H1 (cell line): ENCODE results near the gene ARHGAP6. TPM values are rescaled to one million over a fixed set of nuclear protein-coding genes. Genes with fewer than 3 reads are reported as not detected.

ENCODE experiments used
- CTCF ChIA-PET: fragments of 300-600 bp; sonication (Branson Sonifier 250); formaldehyde crosslinking; loops from one replicate; lab custom pipeline; 2021; ENCODE audit not compliant: partially characterized antibody; lab: Charles Lee
- POLR2A ChIA-PET: fragments of 300-600 bp; sonication (Branson Sonifier 250); formaldehyde crosslinking; loops from one replicate; lab custom pipeline; 2021; ENCODE audit warnings: inconsistent platforms; ENCODE audit not compliant: partially characterized antibody; lab: Charles Lee
- DNase-seq, 2 experiments: peaks; one replicate each; pipeline versions ENCODE4 v3.0.0 to v3.0.0-alpha.2; 2010 to 2022; ENCODE audit warnings: low spot score in 2 of 2, low read depth in 1 of 2, mixed read lengths in 1 of 2
- FAIRE-seq: peaks from 2 replicates; lab custom pipeline; 2011; peaks lifted over from hg19 to GRCh38; lab: Jason Lieb, UNC
- H2AFZ ChIP-seq: 2 replicates; pipeline ENCODE4 v1.8.1; 2012; ENCODE audit warnings: low read length, inconsistent platforms
- H2AK5ac ChIP-seq: 2 replicates; pipeline ENCODE4 v1.6.1; 2013; ENCODE audit warnings: low read depth, low read length
- H2BK120ac ChIP-seq: replicated peaks from 2 replicates; pipeline ENCODE3; 2013; ENCODE audit warnings: low read depth, low read length, inconsistent platforms
- H2BK12ac ChIP-seq: 2 replicates; pipeline ENCODE4 v1.6.1; 2013; ENCODE audit warnings: low read depth, low read length
- H2BK15ac ChIP-seq: 2 replicates; pipeline ENCODE4 v1.6.1; 2013; ENCODE audit warnings: low read length
- H2BK20ac ChIP-seq: 2 replicates; pipeline ENCODE4 v1.6.1; 2013; ENCODE audit warnings: low read length
- H2BK5ac ChIP-seq: 2 replicates; pipeline ENCODE4 v1.6.1; 2013; ENCODE audit warnings: low read depth, low read length
- H3K14ac ChIP-seq: 2 replicates; pipeline ENCODE4 v1.6.1; 2013; ENCODE audit warnings: inconsistent platforms; ENCODE audit not compliant: insufficient read length
- H3K18ac ChIP-seq: 2 replicates; pipeline ENCODE4 v1.6.1; 2013; ENCODE audit warnings: low read length; ENCODE audit errors: extremely low read depth
- H3K23ac ChIP-seq: 2 replicates; pipeline ENCODE4 v1.6.1; 2013; ENCODE audit warnings: inconsistent platforms; ENCODE audit not compliant: insufficient read length
- H3K23me2 ChIP-seq: 2 replicates; pipeline ENCODE4 v1.6.1; 2013; ENCODE audit warnings: low read depth, low read length
- H3K27ac ChIP-seq: 2 replicates; pipeline ENCODE4 v1.6.1; 2011; ENCODE audit warnings: low read depth, low read length, inconsistent platforms
- H3K27me3 ChIP-seq, 4 experiments: replicated peaks in 1 of 4; 1 replicate in 1 of 4; 2 replicates in 3 of 4; pipeline versions ENCODE4 v1.6.1 to v1.8.1; 2011 to 2013; ENCODE audit warnings: low read length in 3 of 4, mild to moderate bottlenecking in 3 of 4, inconsistent platforms in 2 of 4, mixed read lengths in 2 of 4, moderate library complexity in 1 of 4; ENCODE audit not compliant: control insufficient read depth in 3 of 4, insufficient read depth in 3 of 4; ENCODE audit errors: extremely low read depth in 1 of 4
- H3K36me3 ChIP-seq, 4 experiments: 2 replicates each; pipeline versions ENCODE4 v1.6.1 to v1.8.1; 2011 to 2013; ENCODE audit warnings: mild to moderate bottlenecking in 4 of 4, low read length in 3 of 4, moderate library complexity in 2 of 4, control low read depth in 1 of 4, inconsistent platforms in 1 of 4; ENCODE audit not compliant: insufficient read depth in 4 of 4, control insufficient read depth in 2 of 4
- H3K4ac ChIP-seq: replicated peaks from 2 replicates; pipeline ENCODE3; 2013; ENCODE audit warnings: low read length, low read depth, mixed read lengths, inconsistent platforms; ENCODE audit not compliant: insufficient read length
- H3K4me1 ChIP-seq, 4 experiments: replicated peaks in 1 of 4; 1 replicate in 1 of 4; 2 replicates in 3 of 4; pipeline versions ENCODE4 v1.6.1 to v1.8.1; 2011 to 2013; ENCODE audit warnings: low read length in 3 of 4, inconsistent platforms in 2 of 4, mixed read lengths in 1 of 4; ENCODE audit not compliant: insufficient read depth in 4 of 4, control insufficient read depth in 3 of 4
- H3K4me2 ChIP-seq, 2 experiments: 2 replicates each; pipeline versions ENCODE4 v1.6.1 to v1.8.1; 2011 to 2013; ENCODE audit warnings: low read depth in 2 of 2, low read length in 2 of 2, control low read depth in 1 of 2, inconsistent platforms in 1 of 2, mild to moderate bottlenecking in 1 of 2; ENCODE audit not compliant: insufficient read depth in 1 of 2
- H3K4me3 ChIP-seq, 4 experiments: fragments of 200-600, 300-600 bp in 1 of 4; sonication (generic), shearing (Covaris generic), sonication (Bioruptor Twin) in 1 of 4; 2 replicates each; pipeline versions ENCODE4 v1.5.1 to v1.8.1; 2011 to 2016; ENCODE audit warnings: low read length in 4 of 4, low read depth in 3 of 4, control low read depth in 2 of 4, inconsistent platforms in 2 of 4, mild to moderate bottlenecking in 2 of 4, mixed read lengths in 1 of 4, moderate library complexity in 1 of 4; ENCODE audit not compliant: insufficient read depth in 2 of 4; ENCODE audit errors: extremely low read depth in 1 of 4
- H3K56ac ChIP-seq: replicated peaks from 2 replicates; pipeline ENCODE3; 2013; ENCODE audit warnings: low read depth, mild to moderate bottlenecking, mixed read lengths, low read length, inconsistent platforms; ENCODE audit not compliant: insufficient read length
- H3K79me1 ChIP-seq: 2 replicates; pipeline ENCODE4 v1.6.1; 2013; ENCODE audit warnings: low read depth, low read length, control low read depth
- H3K79me2 ChIP-seq, 2 experiments: 2 replicates each; pipeline versions ENCODE4 v1.6.1 to v1.8.1; 2012 to 2013; ENCODE audit warnings: low read length in 2 of 2, mild to moderate bottlenecking in 2 of 2, inconsistent platforms in 1 of 2; ENCODE audit not compliant: insufficient read depth in 2 of 2, control insufficient read depth in 1 of 2
- H3K9ac ChIP-seq, 4 experiments: replicated peaks in 1 of 4; 1 replicate in 1 of 4; 2 replicates in 3 of 4; pipeline versions ENCODE4 v1.6.1 to v1.8.1; 2011 to 2013; ENCODE audit warnings: low read depth in 3 of 4, low read length in 3 of 4, control low read depth in 2 of 4, mild to moderate bottlenecking in 2 of 4, moderate library complexity in 2 of 4, inconsistent platforms in 1 of 4; ENCODE audit errors: extremely low read depth in 1 of 4
- H3K9me3 ChIP-seq, 2 experiments: 2 replicates each; pipeline versions ENCODE4 v1.6.1 to v1.8.1; 2012 to 2013; ENCODE audit warnings: mild to moderate bottlenecking in 2 of 2, moderate library complexity in 2 of 2, control low read depth in 1 of 2, inconsistent platforms in 1 of 2, low read depth in 1 of 2, low read length in 1 of 2, mixed read lengths in 1 of 2; ENCODE audit not compliant: insufficient read depth in 2 of 2
- H4K20me1 ChIP-seq, 2 experiments: replicated peaks in 1 of 2; 2 replicates each; pipeline versions ENCODE3 to v1.8.1; 2011 to 2013; ENCODE audit warnings: inconsistent platforms in 2 of 2, low read length in 2 of 2, mild to moderate bottlenecking in 1 of 2; ENCODE audit not compliant: insufficient read depth in 2 of 2, control insufficient read depth in 1 of 2
- H4K5ac ChIP-seq: 2 replicates; pipeline ENCODE4 v1.6.1; 2013; ENCODE audit warnings: low read length, low read depth, mixed read lengths, inconsistent platforms; ENCODE audit not compliant: insufficient read length
- H4K8ac ChIP-seq: 2 replicates; pipeline ENCODE4 v1.8.0; 2013; ENCODE audit warnings: mild to moderate bottlenecking, moderate library complexity, low read length, inconsistent platforms; ENCODE audit not compliant: insufficient read depth; ENCODE audit errors: extremely low read depth
- H4K91ac ChIP-seq: replicated peaks from 2 replicates; pipeline ENCODE3; 2013; ENCODE audit warnings: low read length, mixed read lengths, inconsistent platforms; ENCODE audit not compliant: insufficient read length
- CHD1 ChIP-seq: IDR thresholded peaks from 2 replicates; pipeline ENCODE4 v1.6.1; 2012; ENCODE audit warnings: low read depth, low read length, improper control_type of control experiment
- CREB1 ChIP-seq: IDR thresholded peaks from 2 replicates; pipeline ENCODE4 v1.6.1; 2012; ENCODE audit warnings: inconsistent platforms
- EGR1 ChIP-seq: IDR thresholded peaks from 2 replicates; pipeline ENCODE4 v1.6.1; 2011; ENCODE audit warnings: low read depth, low read length, borderline replicate concordance
- RAD21 ChIP-seq, 2 experiments: IDR thresholded peaks in 1 of 2; conservative IDR thresholded peaks in 1 of 2; 2 replicates each; pipeline ENCODE4 v1.6.1; 2011; ENCODE audit warnings: low read depth in 2 of 2, low read length in 2 of 2, improper control_type of control experiment in 1 of 2, inconsistent platforms in 1 of 2, mild to moderate bottlenecking in 1 of 2, moderate library complexity in 1 of 2
- SAP30 ChIP-seq: fragments of 300-600 bp; sonication (generic); IDR thresholded peaks from 2 replicates; pipeline ENCODE4 v1.7.1; 2012; ENCODE audit warnings: low read length, moderate library complexity, mild to moderate bottlenecking, inconsistent platforms; ENCODE audit not compliant: insufficient read depth, insufficient replicate concordance
- SIX5 ChIP-seq: IDR thresholded peaks from 2 replicates; pipeline ENCODE4 v1.6.1; 2011; ENCODE audit warnings: mild to moderate bottlenecking, low read depth, low read length
- SP2 ChIP-seq: IDR thresholded peaks from 2 replicates; pipeline ENCODE4 v1.6.1; 2012; ENCODE audit warnings: mild to moderate bottlenecking, low read length, inconsistent platforms
- SRF ChIP-seq: IDR thresholded peaks from 2 replicates; pipeline ENCODE4 v1.6.1; 2011; ENCODE audit warnings: mild to moderate bottlenecking, low read depth, low read length, moderate library complexity
- TBP ChIP-seq: IDR thresholded peaks from 2 replicates; pipeline ENCODE4 v1.6.1; 2011; ENCODE audit warnings: low read depth, low read length, improper control_type of control experiment
- YY1 ChIP-seq: IDR thresholded peaks from 2 replicates; pipeline ENCODE4 v1.6.1; 2011; ENCODE audit warnings: low read depth, mild to moderate bottlenecking, low read length
- WGBS, 2 experiments: shearing (Covaris generic) in 1 of 2; methylation state at CpG; one replicate each; pipeline versions ENCODE4 v1.1.6 to v1.1.7; 2013 to 2015; ENCODE audit warnings: low lambda C conversion rate in 2 of 2, mixed read lengths in 2 of 2, inconsistent platforms in 1 of 2, low coverage in 1 of 2, missing lambda C conversion rate in 1 of 2; ENCODE audit not compliant: insufficient replicate concordance in 2 of 2, insufficient coverage in 1 of 2, insufficient read length in 1 of 2; ENCODE audit errors: extremely low coverage in 1 of 2, missing lambda C conversion rate in 1 of 2; 5-methylcytosine and 5-hydroxymethylcytosine counted together
- polyA plus RNA-seq, 7 experiments: library from polyadenylated mRNA; depleted of rRNA in 3 of 7; stranded (reverse) in 5 of 7; unstranded in 2 of 7; fragments of >200 nt in 5 of 7; fragments of 200-250 nt in 2 of 7; gene quantifications; 1 replicate in 5 of 7; 2 replicates in 1 of 7; 4 replicates in 1 of 7; pipeline versions ENCODE4 v1.2.1 to v1.2.3, GENCODE V29; 2011 to 2013; ENCODE audit warnings: missing spikeins in 2 of 7, mixed read lengths in 2 of 7
- total RNA-seq: library from RNA; stranded (reverse); fragmentation: NEBNext Ultra II Directional; extraction: Animal tissue kit (Norgen Biotek cat#: 25700); gene quantifications from 2 replicates; pipeline ENCODE4 v1.2.1, GENCODE V29; 2021

Gene ARHGAP6
- total and polyA plus RNA-seq, 2 of the 8 experiments (the other 6 are each of a cell fraction or from before 2014, with no cell fraction given) = 0.35 to 0.82 TPM

DNA sequence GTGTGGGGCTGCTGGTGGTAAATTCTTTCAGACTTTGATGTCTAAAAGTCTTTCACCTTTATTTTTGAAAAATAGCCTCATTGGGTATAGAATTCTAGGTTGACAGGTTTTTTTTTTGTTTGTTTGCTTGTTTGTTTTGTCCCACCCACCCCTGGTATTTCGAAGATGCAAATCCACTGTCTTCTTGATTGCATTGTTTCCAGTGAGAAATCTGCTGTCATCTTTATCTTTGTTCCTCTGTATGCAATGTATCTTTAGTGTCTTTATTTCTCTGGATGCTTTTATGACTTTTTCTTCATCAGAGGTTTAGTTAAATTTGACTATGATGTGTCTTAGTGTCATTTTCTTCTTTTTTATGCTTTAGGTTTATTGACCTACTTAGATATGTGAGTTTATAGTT lies 575.9 kb downstream of the ARHGAP6 start:
- WGBS, 2 experiments = 80% methylated on average over 1 of the region's 1 CpG; no CpG with 5 or more reads in 1 of the 2 experiments
- TF ChIP-seq SIX5 (no peak), CREB1 (no peak), TBP (no peak), RAD21 (IDR thresholded peaks at IDR 0.05 in 1 of 2, conservative IDR thresholded peaks at IDR 0.05 in 1 of 2; ENCODE audit: low read depth in 2 of 2, low read length in 2 of 2) (no peak), SP2 (no peak), CHD1 (no peak), YY1 (no peak), SRF (no peak), SAP30 (no peak), EGR1 (no peak)
- TF ChIP-seq, all 59 proteins: peak for 0
- Histone ChIP-seq H2BK20ac (no peak overlapping the region), H2BK15ac (no peak overlapping the region), H3K4me2 (no peak overlapping the region), H3K27ac (no peak overlapping the region), H2AK5ac (no peak overlapping the region), H3K4me1 (no peaks in the 10 kb centered on the region), H3K79me2 (no peaks in the 10 kb centered on the region), H2AFZ (no peak overlapping the region), H3K23me2 (no peaks in the 10 kb centered on the region; the same call in 1 of the 2 replicates), H3K9ac (no peak overlapping the region), H4K5ac (no peak overlapping the region), H4K20me1 (no peaks in the 10 kb centered on the region), H2BK12ac (no peak overlapping the region), H3K9me3 (0 out of 4 replicates have a peak, but pooled peaks cover 0 to 2% of the 10 kb centered on the region in 2 experiments), H4K8ac (no peak overlapping the region), H3K27me3 (no peaks in the 10 kb centered on the region), H3K56ac (no peak overlapping the region), H3K4me3 (no peak overlapping the region), H4K91ac (no peak overlapping the region), H3K4ac (no peak overlapping the region), H3K79me1 (no peaks in the 10 kb centered on the region), H3K18ac (no peak overlapping the region), H3K23ac (no peak overlapping the region), H2BK120ac (no peak overlapping the region), H3K36me3 (no peaks in the 10 kb centered on the region), H3K14ac (no peak overlapping the region), H2BK5ac (no peak overlapping the region)
- POLR2A ChIA-PET = no interaction called here
- DNase-seq (no peak), FAIRE-seq (no peak)
- CTCF ChIA-PET = no interaction called here
